DND-41 (cell line): ENCODE results near the gene SMAD6.
A peak's percentile ranks its signal among the peaks of the same experiment; 100 is the strongest.

Experiments
- ATAC-seq: fragments of 200-7000 bp; cut with Tn5 transposase; 3 replicates; pipeline ENCODE4 v1.9.1; 2021; ENCODE audit warnings: low read depth; ENCODE audit not compliant: insufficient read depth
- DNase-seq: peaks from one replicate; pipeline ENCODE4 v3.0.0-alpha.2; 2020
- H2AFZ ChIP-seq: 2 replicates; pipeline ENCODE4 v1.6.0; 2012; ENCODE audit warnings: low read depth, low read length
- H3K27ac ChIP-seq: 2 replicates; pipeline ENCODE4 v1.5.1; 2012; ENCODE audit warnings: low read length, inconsistent platforms
- H3K27me3 ChIP-seq: fragments of 200-600 bp; sonication (generic); 2 replicates; pipeline ENCODE4 v1.6.0; 2012; ENCODE audit warnings: low read length, mild to moderate bottlenecking, inconsistent platforms; ENCODE audit not compliant: insufficient read depth, poor library complexity
- H3K36me3 ChIP-seq: 2 replicates; pipeline ENCODE4 v1.5.1; 2012; ENCODE audit warnings: low read length, inconsistent platforms; ENCODE audit not compliant: insufficient read depth
- H3K4me1 ChIP-seq: 2 replicates; pipeline ENCODE4 v1.5.1; 2012; ENCODE audit warnings: mild to moderate bottlenecking, low read length; ENCODE audit not compliant: insufficient read depth
- H3K4me2 ChIP-seq: 2 replicates; pipeline ENCODE4 v1.6.0; 2012; ENCODE audit warnings: mild to moderate bottlenecking, moderate library complexity, low read length, inconsistent platforms; ENCODE audit not compliant: insufficient read depth
- H3K4me3 ChIP-seq, 2 experiments: fragments of 200-600 bp in 1 of 2; shearing (Covaris generic) in 1 of 2; 2 replicates each; pipeline ENCODE4 v1.5.1; 2012 to 2016; ENCODE audit warnings: inconsistent platforms in 2 of 2, low read length in 2 of 2, mild to moderate bottlenecking in 2 of 2, low read depth in 1 of 2, moderate library complexity in 1 of 2
- H3K79me2 ChIP-seq: 2 replicates; pipeline ENCODE4 v1.6.0; 2012; ENCODE audit warnings: low read length, inconsistent platforms; ENCODE audit not compliant: insufficient read depth
- H3K9ac ChIP-seq: 2 replicates; pipeline ENCODE4 v1.6.0; 2012; ENCODE audit warnings: low read depth, mild to moderate bottlenecking, inconsistent platforms, low read length, moderate library complexity
- H3K9me3 ChIP-seq: 2 replicates; pipeline ENCODE4 v1.5.1; 2012; ENCODE audit warnings: low read length, moderate library complexity, mild to moderate bottlenecking, inconsistent platforms; ENCODE audit not compliant: insufficient read depth, severe bottlenecking
- H4K20me1 ChIP-seq: 2 replicates; pipeline ENCODE4 v1.6.0; 2012; ENCODE audit warnings: low read length; ENCODE audit not compliant: insufficient read depth
- CTCF ChIP-seq: IDR thresholded peaks from 2 replicates; pipeline ENCODE4 v1.5.1; 2012; ENCODE audit warnings: borderline replicate concordance, low read length, moderate library complexity, mild to moderate bottlenecking; ENCODE audit not compliant: poor library complexity, severe bottlenecking; ENCODE audit errors: extremely low read depth
- EZH2 ChIP-seq: IDR thresholded peaks from 3 replicates; pipeline ENCODE4 v1.6.1; 2012; ENCODE audit warnings: borderline replicate concordance, low read depth, mild to moderate bottlenecking, moderate library complexity, low read length, inconsistent platforms; ENCODE audit not compliant: severe bottlenecking

Gene SMAD6

DNA sequence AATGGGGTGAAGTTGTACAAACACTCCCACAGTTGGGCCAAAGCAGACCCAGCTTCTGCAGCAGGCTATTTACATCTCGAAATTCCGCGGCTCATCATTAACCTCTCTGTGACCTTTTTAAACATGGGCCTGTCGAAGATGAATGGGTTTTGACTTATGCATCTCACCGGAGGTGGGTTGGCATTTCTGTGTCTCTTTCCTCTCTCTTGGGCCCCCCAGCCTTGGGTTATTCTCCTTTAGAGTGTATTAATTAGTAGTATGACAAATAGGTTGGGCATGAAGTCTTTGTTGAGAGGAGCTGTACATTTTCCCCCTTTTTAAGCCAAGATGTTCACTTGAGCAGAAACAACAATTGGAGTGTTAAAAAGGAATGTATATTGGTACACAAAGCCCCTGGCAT, 9.8 kb downstream of the SMAD6 start:
- no peak for TF ChIP-seq EZH2
- TF ChIP-seq CTCF = no peak
- no peak overlapping the region for H2AFZ ChIP-seq
- H3K9me3 ChIP-seq = no peaks in the 10 kb centered on the region
- peaks cover 16% of the 10 kb centered on the region; the same call in 1 of the 2 replicates for H3K36me3 ChIP-seq
- no peak overlapping the region for H3K27ac ChIP-seq
- H3K4me1 ChIP-seq = peaks cover 13% of the 10 kb centered on the region
- H4K20me1 ChIP-seq = peaks cover 4% of the 10 kb centered on the region; the same call in 1 of the 2 replicates
- no peak overlapping the region for H3K4me3 ChIP-seq
- peaks cover 23% of the 10 kb centered on the region for H3K79me2 ChIP-seq
- DNase-seq (no peak), ATAC-seq (no peak)
- H3K9ac ChIP-seq = no peak overlapping the region
- no peaks in the 10 kb centered on the region for H3K27me3 ChIP-seq
- H3K4me2 ChIP-seq = no peak overlapping the region

- H2AFZ ChIP-seq = no peak overlapping the region
- no peaks in the 10 kb centered on the region; the same call in 1 of the 2 replicates for H4K20me1 ChIP-seq
- H3K9ac ChIP-seq = no peak overlapping the region
- no peaks in the 10 kb centered on the region for H3K9me3 ChIP-seq
- TF ChIP-seq CTCF = no peak
- TF ChIP-seq EZH2 = no peak
- peaks cover 20% of the 10 kb centered on the region for H3K4me1 ChIP-seq
- 0 out of 2 replicates have a peak overlapping the region, but pooled peaks have one; percentile 40 for H3K27ac ChIP-seq
- H3K4me3 ChIP-seq = no peak overlapping the region
- DNase-seq (no peak), ATAC-seq (no peak)
- H3K27me3 ChIP-seq = no peaks in the 10 kb centered on the region
- peaks cover 28% of the 10 kb centered on the region; the same call in 1 of the 2 replicates for H3K79me2 ChIP-seq
- peaks cover 36% of the 10 kb centered on the region for H3K36me3 ChIP-seq
- H3K4me2 ChIP-seq = no peak overlapping the region
Measured at GRCh38 chr15:66713843-66714508, 11.9 kb downstream of the SMAD6 start.

- Histone ChIP-seq H3K27me3 (no peaks in the 10 kb centered on the region), H2AFZ (no peak overlapping the region), H4K20me1 (no peaks in the 10 kb centered on the region; the same call in 1 of the 2 replicates), H3K36me3 (peaks cover 38% of the 10 kb centered on the region), H3K4me1 (peaks cover 26% of the 10 kb centered on the region), H3K9me3 (no peaks in the 10 kb centered on the region), H3K4me3 (no peak overlapping the region), H3K9ac (no peak overlapping the region), H3K27ac (0 out of 2 replicates have a peak overlapping the region, but pooled peaks have one; percentile 40), H3K4me2 (no peak overlapping the region), H3K79me2 (peaks cover 26% of the 10 kb centered on the region; the same call in 1 of the 2 replicates)
- DNase-seq (no peak), ATAC-seq (no peak)
- no peak for TF ChIP-seq CTCF
- no peak for TF ChIP-seq EZH2
Measured at GRCh38 chr15:66714543-66714981, 12.5 kb downstream of the SMAD6 start.
